Liver (tissue), 3 donors: ENCODE results near the gene B3GALT5.

Experiments
- EGR1 ChIP-seq, 2 donors: IDR thresholded peaks; 2 replicates each; pipeline ENCODE4 v1.6.1; 2016 to 2018; ENCODE audit warnings: antibody characterized with exemption in 2 of 2, low read depth in 2 of 2
- GABPA ChIP-seq, 2 donors: IDR thresholded peaks in 1 of 2; conservative IDR thresholded peaks in 1 of 2; 2 replicates each; pipeline ENCODE4 v1.6.1; 2016; ENCODE audit warnings: antibody characterized with exemption in 2 of 2, mild to moderate bottlenecking in 1 of 2, moderate library complexity in 1 of 2
- HNF4A ChIP-seq, 2 donors: conservative IDR thresholded peaks; 2 replicates each; pipeline ENCODE4 v1.6.1; 2016; ENCODE audit warnings: antibody characterized with exemption in 2 of 2, mild to moderate bottlenecking in 2 of 2
- HNF4G ChIP-seq: IDR thresholded peaks from 2 replicates; pipeline ENCODE4 v1.6.1; 2016; ENCODE audit warnings: antibody characterized with exemption
- JUND ChIP-seq, 2 donors: IDR thresholded peaks; 2 replicates each; pipeline ENCODE4 v1.6.1; 2016; ENCODE audit warnings: antibody characterized with exemption in 2 of 2
- MAX ChIP-seq: IDR thresholded peaks from 2 replicates; pipeline ENCODE4 v1.6.1; 2016; ENCODE audit warnings: antibody characterized with exemption
- RAD21 ChIP-seq, 2 donors: IDR thresholded peaks; 2 replicates each; pipeline ENCODE4 v1.6.1; 2016; ENCODE audit warnings: antibody characterized with exemption in 2 of 2, mild to moderate bottlenecking in 2 of 2
- REST ChIP-seq: IDR thresholded peaks from 2 replicates; pipeline ENCODE4 v1.6.1; 2016; ENCODE audit warnings: antibody characterized with exemption, mild to moderate bottlenecking
- TAF1 ChIP-seq: conservative IDR thresholded peaks from 2 replicates; pipeline ENCODE4 v1.6.1; 2016; ENCODE audit warnings: antibody characterized with exemption, mild to moderate bottlenecking
- YY1 ChIP-seq: IDR thresholded peaks from 2 replicates; pipeline ENCODE4 v1.6.1; 2016; ENCODE audit warnings: antibody characterized with exemption, mild to moderate bottlenecking
- ZBTB33 ChIP-seq: IDR thresholded peaks from 2 replicates; pipeline ENCODE4 v1.6.1; 2016; ENCODE audit warnings: antibody characterized with exemption
- TF ChIP-seq, protein P1 (sequence below): fragments of 150-350 bp; IDR thresholded peaks from 2 replicates; pipeline ENCODE4 v1.5.1; 2017; ENCODE audit warnings: improper control_type of control experiment, low read depth, low read length; ENCODE audit not compliant: missing input control
- TF ChIP-seq, protein P2 (sequence below): IDR thresholded peaks from 2 replicates; pipeline ENCODE4 v1.6.1; 2016; ENCODE audit warnings: antibody characterized with exemption
- donor health status: healthy.
- donor health status: healthy.

- TF ChIP-seq MAX, result no peak
- no peak for TF ChIP-seq RAD21 (IDR thresholded peaks at IDR 0.05)
- TF ChIP-seq, protein P1, sequence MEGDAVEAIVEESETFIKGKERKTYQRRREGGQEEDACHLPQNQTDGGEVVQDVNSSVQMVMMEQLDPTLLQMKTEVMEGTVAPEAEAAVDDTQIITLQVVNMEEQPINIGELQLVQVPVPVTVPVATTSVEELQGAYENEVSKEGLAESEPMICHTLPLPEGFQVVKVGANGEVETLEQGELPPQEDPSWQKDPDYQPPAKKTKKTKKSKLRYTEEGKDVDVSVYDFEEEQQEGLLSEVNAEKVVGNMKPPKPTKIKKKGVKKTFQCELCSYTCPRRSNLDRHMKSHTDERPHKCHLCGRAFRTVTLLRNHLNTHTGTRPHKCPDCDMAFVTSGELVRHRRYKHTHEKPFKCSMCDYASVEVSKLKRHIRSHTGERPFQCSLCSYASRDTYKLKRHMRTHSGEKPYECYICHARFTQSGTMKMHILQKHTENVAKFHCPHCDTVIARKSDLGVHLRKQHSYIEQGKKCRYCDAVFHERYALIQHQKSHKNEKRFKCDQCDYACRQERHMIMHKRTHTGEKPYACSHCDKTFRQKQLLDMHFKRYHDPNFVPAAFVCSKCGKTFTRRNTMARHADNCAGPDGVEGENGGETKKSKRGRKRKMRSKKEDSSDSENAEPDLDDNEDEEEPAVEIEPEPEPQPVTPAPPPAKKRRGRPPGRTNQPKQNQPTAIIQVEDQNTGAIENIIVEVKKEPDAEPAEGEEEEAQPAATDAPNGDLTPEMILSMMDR, result no peak
- TF ChIP-seq HNF4G, result no peak
- no peak for TF ChIP-seq EGR1 (IDR thresholded peaks at IDR 0.05; ENCODE audit: low read depth in 2 of 2)
- no peak for TF ChIP-seq TAF1
- no peak for TF ChIP-seq HNF4A (conservative IDR thresholded peaks at IDR 0.05)
- no peak for TF ChIP-seq REST
- TF ChIP-seq JUND (IDR thresholded peaks at IDR 0.05), result no peak
- no peak for TF ChIP-seq ZBTB33
- no peak for TF ChIP-seq YY1
- TF ChIP-seq GABPA (IDR thresholded peaks at IDR 0.05 in 1 of 2, conservative IDR thresholded peaks at IDR 0.05 in 1 of 2), result no peak
- TF ChIP-seq, protein P2, sequence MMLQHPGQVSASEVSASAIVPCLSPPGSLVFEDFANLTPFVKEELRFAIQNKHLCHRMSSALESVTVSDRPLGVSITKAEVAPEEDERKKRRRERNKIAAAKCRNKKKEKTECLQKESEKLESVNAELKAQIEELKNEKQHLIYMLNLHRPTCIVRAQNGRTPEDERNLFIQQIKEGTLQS, result no peak
Observed at GRCh38 chr21:39670701-39671100, 58.0 kb downstream of the B3GALT5 start.
